DMS 273 treated with DMSO at 0.1 percent for 48 hours (cell line): ENCODE results near the gene TBC1D20.
"Not testable (repeated sequence)": the region's sequence is repeated elsewhere in the genome, so short reads cannot be mapped to it uniquely, and the experiment has no call there.

Experiments
- DNase-seq: peaks from one replicate; lab custom pipeline; 2025; lab: John Stamatoyannopoulos, UW

Gene TBC1D20, protein sequence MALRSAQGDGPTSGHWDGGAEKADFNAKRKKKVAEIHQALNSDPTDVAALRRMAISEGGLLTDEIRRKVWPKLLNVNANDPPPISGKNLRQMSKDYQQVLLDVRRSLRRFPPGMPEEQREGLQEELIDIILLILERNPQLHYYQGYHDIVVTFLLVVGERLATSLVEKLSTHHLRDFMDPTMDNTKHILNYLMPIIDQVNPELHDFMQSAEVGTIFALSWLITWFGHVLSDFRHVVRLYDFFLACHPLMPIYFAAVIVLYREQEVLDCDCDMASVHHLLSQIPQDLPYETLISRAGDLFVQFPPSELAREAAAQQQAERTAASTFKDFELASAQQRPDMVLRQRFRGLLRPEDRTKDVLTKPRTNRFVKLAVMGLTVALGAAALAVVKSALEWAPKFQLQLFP

DNA sequence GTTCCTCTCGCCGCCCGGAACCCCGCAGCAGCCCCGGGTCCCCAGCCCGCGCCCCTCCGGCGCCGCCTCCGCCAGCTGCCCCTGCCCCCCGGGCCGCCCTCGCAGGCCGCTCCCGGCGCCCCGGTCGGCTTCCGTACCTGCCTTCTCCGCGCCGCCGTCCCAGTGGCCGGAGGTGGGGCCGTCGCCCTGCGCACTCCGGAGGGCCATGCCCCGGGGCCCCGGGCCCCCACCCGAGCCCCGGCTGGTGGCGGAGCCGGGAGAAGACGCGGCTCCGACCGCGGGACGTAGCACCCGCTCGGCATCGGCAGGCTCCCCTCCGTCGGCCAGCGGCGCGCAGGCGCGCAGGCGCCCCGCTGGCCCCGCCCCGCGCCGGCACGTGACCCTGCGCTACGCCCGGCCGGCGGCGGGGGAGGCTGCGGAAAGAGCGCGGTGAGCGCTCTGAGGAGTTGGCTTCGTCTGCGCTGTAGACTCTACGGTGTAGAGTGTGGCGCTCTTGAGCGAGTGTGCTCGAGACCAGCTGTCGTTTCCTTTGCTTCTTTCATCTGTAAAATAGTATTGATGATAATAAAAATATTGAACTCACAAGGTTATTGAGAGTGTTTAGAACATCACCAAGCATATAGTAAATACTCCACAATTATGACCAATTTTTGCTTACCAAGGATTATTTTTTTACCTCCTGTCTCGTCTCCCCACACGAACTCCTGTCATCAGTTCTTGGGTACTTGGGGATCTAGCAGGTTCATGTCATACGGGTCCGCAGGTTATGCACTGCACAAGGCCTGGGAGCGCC is at the start of gene TBC1D20:
TBC1D20 (minus strand) TSS at position 335 of the 793 bp plus-strand sequence; CDS start at position 207, 128 bp downstream.
- DNase-seq: peak; percentile 81

DNA sequence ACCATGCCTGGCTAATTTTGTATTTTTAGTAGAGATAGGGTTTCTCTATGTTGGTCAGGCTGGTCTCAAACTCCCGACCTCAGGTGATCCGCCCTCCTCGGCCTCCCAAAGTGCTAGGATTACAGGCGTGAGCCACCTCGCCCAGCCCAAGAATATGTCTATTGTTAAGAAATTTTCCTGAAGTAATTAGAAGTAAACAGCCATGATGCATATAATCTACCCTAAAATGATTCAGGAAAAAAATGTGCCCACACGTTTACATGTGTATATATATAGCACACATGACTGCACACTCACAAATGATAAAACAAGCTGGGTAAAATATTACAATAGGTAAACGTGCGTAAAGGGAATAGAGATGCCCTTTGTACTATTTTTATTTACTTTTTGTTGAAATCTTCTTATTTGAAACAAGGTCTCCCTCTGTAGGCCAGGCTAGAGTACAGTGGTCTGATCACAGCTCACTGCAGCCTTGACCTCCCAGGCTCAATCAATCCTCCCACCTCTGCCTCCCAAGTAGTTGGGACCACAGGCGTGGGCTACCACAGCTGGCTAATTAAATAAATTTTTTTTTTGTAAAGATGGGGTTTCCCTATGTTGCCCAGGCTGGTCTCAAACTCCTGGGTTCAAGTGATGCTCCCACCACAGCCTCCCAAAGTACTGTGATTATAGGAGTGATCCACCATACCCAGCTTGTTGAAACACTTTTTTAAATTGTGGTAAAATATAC is 48.2 kb upstream of the TBC1D20 start:
- not testable (repeated sequence) for DNase-seq

DNA sequence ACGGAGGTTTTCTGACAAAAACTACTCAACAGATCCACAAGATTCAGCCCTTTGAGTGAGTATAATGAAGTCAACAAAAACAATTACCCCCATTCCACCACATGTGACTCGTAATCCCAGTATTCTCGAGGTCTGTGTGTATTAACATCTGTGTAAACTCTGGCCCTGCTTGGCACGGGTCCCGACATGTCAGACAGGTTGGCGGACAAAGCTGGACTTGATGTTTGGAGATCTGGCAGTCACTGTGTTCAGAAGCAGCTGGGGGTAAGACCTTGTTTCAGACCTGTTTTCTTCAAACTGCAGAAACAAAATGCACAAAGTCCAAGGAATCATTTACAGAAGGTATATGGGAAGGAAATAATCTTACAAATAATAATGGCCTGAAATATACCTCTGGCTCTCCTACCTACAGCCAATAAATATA is 46.0 kb upstream of the TBC1D20 start:
- DNase-seq: not testable (repeated sequence)

DNA sequence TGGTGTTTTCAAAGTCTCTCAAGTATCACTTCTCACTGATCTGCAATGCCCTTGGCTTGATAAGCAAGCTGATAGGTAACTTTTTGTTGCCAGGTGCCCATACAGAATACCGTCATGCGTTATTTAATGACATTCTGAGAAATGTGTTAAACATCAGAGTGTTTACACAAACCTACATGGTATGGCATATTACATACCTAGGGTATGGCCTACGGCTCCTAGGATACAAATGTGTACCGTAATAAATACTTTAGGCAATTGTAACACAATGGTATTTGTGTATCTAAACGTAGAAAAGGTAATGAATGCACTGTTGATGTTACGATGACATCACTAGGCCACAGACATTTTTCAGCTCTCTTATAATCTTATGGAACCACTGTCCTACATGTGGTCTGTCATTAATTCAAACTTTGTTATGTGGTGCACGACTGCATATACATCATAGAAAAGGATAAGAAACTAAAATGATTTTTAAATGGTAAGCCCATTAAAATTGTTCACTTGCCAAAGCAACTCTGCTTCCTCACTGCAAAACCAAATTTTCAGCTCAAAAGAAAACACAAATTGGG is 45.5 kb upstream of the TBC1D20 start:
- DNase-seq: no peak

DNA sequence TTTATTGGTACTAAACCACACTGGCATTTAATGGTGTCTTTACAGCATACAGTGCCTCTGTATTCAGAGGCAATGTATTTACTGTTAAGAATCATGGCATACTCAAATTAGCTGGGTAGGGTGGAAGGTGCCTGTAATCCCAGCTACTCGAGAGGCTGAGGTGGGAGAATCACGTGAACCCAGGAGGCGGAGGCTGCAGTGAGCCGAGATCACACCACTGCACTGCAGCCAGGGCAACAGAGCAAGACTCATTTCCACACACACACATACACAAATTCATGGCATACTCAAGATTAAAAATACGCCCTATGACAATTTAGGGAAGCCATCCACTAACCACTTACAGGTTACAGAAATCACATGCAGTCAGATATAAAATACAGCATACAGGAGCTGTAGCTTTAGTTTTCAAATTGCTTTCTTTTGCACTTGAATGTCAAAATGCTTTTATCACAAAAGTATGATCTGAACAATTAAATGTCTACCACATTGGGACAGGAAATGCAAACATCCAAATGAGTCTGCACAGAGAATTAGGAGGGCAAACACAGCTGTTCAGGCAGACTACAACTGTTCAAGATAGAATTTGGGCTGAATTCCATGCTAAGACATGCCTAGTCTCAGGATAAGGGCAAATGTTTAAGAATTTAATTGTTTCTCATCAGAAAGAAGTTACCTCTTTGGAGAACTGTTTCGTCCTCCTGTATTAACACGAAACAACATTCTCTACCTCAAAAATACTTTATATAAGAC is 44.8 kb upstream of the TBC1D20 start:
- DNase-seq: no peak

DNA sequence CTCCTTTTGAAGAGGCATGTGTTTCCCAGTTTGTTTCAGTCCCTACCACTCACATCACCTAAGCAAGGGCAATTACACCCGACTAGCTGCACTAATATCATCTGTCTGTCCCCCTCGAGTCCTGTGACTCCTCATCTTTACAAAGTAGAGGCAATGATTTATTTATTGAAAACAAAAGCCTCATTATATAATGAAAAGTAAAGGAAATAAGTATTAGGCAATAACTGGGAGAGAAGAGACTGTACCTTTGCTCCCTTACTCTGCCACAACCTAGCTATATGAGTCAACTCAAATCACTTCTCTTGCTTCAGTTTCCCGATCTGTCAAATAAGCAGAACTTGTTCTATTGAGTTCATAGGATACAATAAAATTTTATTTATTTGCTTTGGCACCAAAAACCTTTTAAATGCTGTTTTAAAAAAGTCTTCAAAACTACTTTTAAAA is 42.3 kb upstream of the TBC1D20 start:
- no peak for DNase-seq

DNA sequence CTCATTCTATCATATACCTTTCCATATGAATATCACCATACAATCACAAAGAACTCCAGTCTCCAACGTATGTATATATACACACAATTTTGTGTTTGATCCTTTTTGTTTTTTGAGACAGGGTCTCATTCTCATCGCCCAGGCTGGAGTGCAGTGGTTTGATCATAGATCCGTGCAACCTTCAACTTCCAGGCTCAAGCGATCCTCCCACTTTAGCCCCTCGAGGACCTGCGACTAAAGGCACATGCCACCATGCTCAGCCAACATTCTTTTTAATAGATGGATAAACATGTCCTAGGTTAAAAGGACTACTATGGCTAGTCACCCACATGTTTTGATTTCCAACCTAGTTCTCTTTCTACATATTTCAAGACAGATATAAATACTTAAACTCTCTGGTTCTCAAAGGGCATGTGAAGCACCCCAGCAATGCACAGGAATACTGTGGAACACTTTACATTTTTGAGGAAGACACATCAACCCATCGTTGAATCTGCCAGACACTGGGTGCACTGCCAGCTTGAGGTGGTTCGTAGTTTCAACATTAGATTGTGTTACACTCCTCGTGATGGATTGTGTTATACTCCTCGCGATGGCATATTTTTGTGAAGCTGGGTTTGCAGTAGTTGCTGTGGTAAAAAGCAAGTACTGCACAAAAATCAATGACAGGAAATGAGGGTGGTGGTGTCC is 40.9 kb upstream of the TBC1D20 start:
- DNase-seq: no peak

DNA sequence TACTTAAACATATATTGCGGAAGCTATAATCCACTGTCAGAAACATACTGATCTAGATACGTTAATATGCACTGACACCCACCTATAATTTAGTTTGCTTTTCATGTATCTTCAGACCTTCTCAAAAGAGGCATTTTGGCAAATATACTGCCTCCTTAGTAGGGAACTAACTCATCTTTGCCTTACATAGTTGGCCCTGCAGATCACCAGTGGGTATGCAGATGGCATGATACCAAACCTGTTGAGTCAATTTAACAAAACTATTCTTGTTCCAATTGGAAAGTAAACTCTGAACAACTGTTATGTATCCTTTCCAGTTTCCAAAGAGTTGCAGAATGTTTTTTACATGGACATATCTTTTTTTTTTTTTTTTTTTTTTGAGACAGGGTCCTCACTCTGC is 35.6 kb upstream of the TBC1D20 start:
- no peak for DNase-seq

DNA sequence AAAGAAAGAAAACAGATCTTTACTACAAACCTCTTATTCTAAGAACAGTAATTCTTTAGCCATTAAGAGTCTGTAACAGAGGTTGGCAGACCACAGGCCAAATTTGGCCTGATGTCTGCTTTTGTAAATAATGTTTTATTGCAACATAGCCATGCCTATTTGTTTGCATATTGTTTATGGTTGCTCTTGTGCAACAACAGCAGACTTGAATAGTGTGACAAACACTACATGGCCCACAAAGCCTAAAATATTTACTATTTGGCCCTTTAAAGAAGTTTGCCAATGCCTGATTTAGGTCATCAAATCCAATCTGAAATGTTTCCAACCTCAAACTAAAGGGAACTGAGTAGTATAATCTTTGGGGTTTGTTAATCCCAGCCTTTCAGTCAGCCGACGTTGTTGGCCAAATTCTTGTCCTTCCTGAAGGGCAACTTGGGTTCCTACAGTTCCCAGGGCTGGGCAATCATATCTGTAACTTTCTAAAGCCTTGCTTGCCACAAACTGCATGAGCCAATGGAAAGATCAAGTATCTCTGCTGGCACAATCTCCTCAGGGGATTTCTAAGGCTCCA is 33.9 kb upstream of the TBC1D20 start:
- no peak for DNase-seq

DNA sequence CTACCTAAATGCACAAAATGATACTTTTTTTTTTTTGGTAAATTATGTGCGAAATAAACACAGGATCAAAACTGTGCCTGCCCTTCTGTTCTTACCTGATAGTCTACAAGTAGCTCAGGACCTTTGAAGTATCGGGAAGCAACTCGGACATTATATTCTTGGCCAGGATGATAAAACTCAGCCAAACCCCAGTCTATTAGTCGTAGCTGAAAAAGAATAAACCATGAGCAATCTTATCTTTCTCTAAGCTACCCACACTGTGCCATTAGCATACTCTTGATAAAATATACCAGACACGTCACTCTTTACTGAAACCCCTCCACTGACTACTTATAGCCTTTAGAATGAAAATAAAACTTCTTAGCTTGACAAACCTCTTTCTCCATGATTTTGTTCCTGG is 29.8 kb upstream of the TBC1D20 start:
- no peak for DNase-seq

DNA sequence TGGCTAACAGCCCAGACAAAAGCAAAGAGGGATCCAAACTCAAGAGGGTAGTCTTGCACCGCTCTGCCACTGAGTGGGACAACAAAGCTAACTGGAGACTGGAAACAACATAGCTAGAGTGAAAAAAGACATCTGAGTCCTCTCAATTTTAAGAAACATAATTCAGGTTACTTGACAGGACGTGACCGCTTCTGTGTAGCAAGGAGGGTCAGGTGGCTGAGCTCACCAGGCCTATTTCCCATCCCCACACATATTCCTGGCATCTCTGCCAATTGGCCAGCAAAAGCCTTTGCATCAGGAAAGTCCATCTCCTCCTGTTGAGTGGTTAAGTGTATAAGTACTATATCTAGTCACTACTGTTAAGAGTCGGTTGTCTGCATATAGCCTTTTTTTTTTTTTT is 25.3 kb upstream of the TBC1D20 start:
- DNase-seq: no peak

DNA sequence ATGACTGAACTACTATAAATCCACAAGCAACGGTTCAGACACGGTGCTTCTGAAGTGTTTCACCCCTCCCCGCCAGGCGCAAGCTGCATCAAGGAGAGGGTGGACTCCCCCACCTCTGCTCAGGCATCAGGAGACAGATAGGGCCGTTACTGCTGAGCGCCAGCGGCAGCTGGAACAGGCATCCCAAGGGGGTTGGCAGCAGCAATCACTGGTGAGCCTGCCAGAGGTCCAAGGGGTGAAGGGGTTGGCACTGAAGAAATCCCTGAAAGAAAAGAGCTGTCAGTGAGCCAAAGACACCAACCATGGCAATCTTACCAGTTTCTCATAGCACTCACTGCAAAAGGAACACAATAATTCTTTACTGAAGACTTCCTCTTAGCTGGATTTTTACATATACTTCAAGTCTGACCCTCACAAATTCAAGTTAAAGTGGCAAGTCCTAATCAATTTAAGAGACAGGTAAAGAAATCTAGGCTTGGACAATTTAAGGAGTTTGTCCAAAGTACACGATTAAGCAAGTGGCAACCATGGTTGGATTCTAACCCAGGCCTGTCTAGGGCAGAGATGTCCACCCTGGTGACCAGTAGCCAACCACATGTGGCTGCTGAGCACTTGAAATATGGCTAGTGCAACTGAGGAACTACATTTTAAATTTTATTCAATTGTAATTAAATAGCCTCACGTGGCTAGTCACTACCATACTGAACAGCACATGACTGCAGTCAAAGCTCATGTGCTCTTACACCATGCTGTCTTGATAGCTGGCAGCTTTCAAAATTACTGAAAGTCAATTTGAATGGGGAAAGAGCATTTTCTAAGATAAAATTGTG is 21.7 kb upstream of the TBC1D20 start:
- DNase-seq: no peak

DNA sequence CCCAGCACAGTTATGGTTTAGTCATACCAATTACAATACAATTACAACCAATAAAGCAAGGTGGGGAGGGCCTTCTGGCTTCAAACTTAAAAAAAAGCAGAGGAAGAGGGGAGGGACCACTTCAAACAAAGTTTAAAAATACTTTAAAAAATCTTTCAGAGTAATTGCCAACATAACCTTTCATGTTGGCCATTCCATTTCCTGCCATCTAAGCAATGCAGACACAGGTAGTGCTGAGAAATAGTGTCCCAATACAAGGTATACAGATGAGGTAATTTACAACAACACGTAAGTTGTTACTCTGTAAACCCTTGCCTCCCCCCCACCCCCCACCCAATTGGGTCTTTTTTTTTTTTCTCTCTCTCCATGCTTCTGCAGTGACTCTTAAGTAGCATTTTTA is 18.8 kb upstream of the TBC1D20 start:
- no peak for DNase-seq

DNA sequence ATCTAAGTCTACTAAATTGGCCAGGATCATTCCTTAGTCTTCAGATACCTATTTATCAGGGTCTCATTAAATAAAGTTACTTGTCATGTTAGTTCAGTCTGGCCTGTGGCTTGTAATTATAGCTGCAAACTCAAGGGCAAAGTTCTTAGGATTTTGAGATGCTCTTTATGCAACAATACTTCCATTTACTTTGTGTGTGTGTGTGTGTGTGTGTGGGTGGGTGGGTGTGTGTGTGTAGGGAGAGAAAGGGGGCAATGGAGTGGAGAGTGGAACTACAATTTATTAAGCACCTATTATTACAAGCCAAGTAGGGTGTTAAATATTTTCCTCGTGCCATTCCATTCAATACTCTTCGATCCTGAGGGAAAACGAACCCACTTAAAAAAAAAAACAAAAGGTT is 17.7 kb upstream of the TBC1D20 start:
- DNase-seq: no peak

DNA sequence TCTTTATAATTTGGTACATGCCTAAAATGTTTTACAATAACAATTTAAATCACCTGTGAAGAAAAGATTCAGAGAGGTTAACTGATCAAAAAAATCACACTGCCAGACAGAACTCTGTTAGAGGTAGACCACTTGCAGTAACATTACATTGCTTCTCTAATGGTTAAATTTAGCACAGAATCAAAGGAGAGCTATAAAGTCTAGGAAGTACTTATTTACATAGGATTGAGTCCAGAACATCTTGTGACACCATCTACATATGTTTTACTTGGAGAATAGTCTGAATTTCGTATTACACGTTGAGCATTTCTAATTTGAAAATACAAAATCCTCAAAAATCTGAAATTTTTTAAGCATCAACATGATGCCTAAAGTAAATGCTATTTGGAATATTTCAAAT is 17.2 kb upstream of the TBC1D20 start:
- DNase-seq: no peak

DNA sequence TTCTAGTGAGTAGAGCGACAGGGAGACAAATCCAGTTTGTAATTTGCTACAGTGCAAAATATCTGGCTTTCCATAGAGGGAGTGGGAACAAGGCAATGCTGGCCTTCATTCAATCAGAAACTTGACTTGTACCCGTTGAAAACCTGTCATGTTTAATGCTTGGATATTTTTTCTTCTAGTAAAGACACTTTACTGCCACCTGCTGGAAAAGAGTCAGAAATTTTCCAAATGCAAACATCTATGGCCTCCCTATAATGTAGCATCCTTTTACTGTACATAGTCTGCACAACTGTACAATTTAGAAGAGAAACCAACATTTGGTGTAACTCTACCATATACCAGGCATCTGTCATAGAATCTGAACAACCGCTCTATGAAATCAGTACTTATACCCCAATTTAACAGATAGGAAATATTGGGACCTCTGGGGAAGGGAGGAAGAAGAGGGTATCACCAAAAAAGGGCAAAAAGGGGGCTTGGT is 16.7 kb upstream of the TBC1D20 start:
- DNase-seq: peak; percentile 46

DNA sequence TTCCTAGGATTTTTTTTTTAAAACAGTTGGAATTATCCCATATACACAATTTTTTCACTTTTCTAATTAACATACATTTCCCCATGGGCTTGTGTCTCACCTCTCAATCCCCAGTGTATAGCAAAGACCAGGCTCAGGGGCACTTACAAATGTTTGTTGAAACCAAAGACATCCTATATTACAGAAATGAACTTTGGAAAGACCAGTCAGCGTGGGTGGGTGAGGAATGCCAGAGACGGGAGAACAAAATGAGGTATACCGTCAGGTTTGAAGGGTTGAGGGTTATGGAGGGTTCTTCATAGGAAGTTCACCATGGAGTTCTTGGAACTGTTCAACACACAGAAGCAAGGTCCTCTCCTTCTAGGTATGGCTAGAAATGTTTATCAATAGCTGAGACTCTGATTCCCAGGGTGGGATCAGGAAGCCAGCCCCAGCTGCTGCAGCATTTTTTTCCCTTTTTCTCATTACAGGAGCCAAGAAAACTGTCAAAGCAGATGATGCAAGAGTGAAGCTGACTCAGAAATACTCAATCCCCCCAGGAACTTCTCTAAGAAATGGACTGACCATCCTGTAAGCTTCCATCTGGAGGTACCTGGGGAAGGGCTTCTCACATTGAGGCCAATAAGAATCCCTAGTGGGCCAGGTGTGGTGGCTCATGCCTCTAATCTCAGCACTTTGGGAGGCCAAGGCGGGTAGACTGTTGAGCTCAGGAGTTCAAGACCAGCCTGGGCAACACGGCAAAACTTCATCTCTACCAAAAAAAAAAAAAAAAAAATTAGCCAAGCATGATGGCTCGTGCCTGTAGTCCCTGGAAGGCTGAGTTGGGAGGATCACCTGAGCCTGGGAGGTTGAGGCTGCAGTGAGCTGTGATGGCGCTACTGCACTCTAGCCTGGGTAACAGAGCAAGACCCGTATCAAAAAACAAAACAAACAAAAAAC is 15.9 kb upstream of the TBC1D20 start:
- no peak for DNase-seq

DNA sequence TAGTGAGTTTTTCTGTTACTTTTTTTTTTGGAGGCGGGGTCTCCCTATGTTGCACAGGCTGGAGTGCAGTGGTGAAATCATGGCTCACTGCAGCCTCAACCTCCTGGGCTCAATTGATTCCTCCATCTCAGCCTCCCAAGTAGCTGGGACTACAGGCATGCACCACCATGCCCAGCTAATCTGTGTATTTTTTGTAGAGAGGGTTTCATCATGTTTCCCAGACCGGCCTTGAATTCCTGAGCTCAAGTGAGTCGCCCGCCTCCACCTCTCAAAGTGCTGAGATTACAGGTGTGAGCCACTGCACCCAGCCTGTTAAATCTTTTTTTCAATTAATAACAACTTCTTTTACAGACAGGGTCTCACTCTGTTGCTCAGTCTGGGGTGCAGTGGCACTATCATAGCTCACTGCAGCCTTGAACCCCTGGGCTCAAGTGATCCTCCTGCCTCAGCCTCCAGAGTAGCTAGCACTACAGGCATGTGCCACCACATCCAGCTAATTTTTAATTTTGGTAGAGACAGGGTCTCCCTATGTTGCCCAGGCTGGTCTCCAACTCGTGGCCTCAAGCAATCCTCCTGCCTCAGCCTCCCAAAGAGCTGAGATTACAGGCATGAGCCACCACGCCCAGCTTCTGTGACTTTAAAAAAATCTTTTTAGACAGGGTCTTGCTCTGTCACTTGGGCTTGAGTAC is 14.4 kb upstream of the TBC1D20 start:
- DNase-seq: not testable (repeated sequence)
